Activated CD4-positive, alpha-beta T cell treated with anti-CD3 and anti-CD28 coated beads for 48 hours (primary cell): ENCODE measurements around the gene GJB5.
"Not testable (repeated sequence)": the region's sequence is repeated elsewhere in the genome, so short reads cannot be mapped to it uniquely, and the experiment has no call there.

Source experiments
- DNase-seq: peaks from one replicate; pipeline ENCODE4 v3.0.0-alpha.2; 2020

The GJB5 gene

GRCh38 chr1:34746101-34746500 lies 8.7 kb upstream of the GJB5 start:
- no peak for DNase-seq

GRCh38 chr1:34746785-34747637 lies 7.8 kb upstream of the GJB5 start:
- no peak for DNase-seq

GRCh38 chr1:34747638-34747941 lies 7.3 kb upstream of the GJB5 start:
- no peak for DNase-seq

GRCh38 chr1:34749992-34750391 lies 4.9 kb upstream of the GJB5 start:
- no peak for DNase-seq

GRCh38 chr1:34750610-34751009 lies 4.2 kb upstream of the GJB5 start:
- no peak for DNase-seq

GRCh38 chr1:34753163-34753562 lies 1.7 kb upstream of the GJB5 start:
- DNase-seq = no peak

- no peak for DNase-seq
Measured at GRCh38 chr1:34755961-34756360, 1.1 kb downstream of the GJB5 start.

- no peak for DNase-seq
Measured at GRCh38 chr1:34757386-34757785, 2.5 kb downstream of the GJB5 start.

GRCh38 chr1:34758751-34759150 lies 3.9 kb downstream of the GJB5 start:
- DNase-seq = no peak

GRCh38 chr1:34759503-34760357 lies 4.9 kb downstream of the GJB5 start, which contains the start of gene GJB4:
GJB4 (plus strand) TSS chr1:34759740; CDS start chr1:34761255, 1,515 bp downstream.
- no peak for DNase-seq

GRCh38 chr1:34761176-34761761 lies 6.4 kb downstream of the GJB5 start:
- no peak for DNase-seq

- no peak for DNase-seq
Measured at GRCh38 chr1:34761776-34762307, 7.0 kb downstream of the GJB5 start.

GRCh38 chr1:34762474-34763141 lies 7.8 kb downstream of the GJB5 start:
- no peak for DNase-seq

GRCh38 chr1:34763142-34763781 lies 8.4 kb downstream of the GJB5 start:
- DNase-seq = no peak

GRCh38 chr1:34768856-34769255 lies 14.0 kb downstream of the GJB5 start:
- no peak for DNase-seq

- no peak for DNase-seq
Measured at GRCh38 chr1:34770891-34771504, 16.2 kb downstream of the GJB5 start.

GRCh38 chr1:34771573-34772371 lies 16.9 kb downstream of the GJB5 start:
- no peak for DNase-seq

- DNase-seq = not testable (repeated sequence)
Measured at GRCh38 chr1:34773114-34773513, 18.3 kb downstream of the GJB5 start.

GRCh38 chr1:34774957-34775356 lies 20.1 kb downstream of the GJB5 start:
- no peak for DNase-seq

GRCh38 chr1:34776911-34777310 lies 22.1 kb downstream of the GJB5 start:
- DNase-seq = no peak
